A549 (cell line): ENCODE measurements around the gene OR1J4. TPM values are rescaled to one million over a fixed set of nuclear protein-coding genes. Genes with fewer than 3 reads are reported as not detected.
"Not testable (repeated sequence)": the region's sequence is repeated elsewhere in the genome, so short reads cannot be mapped to it uniquely, and the experiment has no call there.

Experiments
- ATAC-seq, 2 experiments: fragments of 200-7000 bp in 1 of 2; fragments of >200 bp in 1 of 2; cut with Nextera tagmentation in 1 of 2; cut with Tn5 transposase in 1 of 2; 3 replicates each; pipeline versions ENCODE4 v1.8.0 to v1.9.1; 2018 to 2020; ENCODE audit warnings: mild to moderate bottlenecking in 1 of 2, moderate library complexity in 1 of 2
- CTCF ChIA-PET: fragments of 300-600 bp; sonication (Branson Sonifier 250); formaldehyde crosslinking; extraction: SDS; loops from one replicate; lab custom pipeline; 2021; ENCODE audit warnings: antibody characterized with exemption, inconsistent platforms; lab: Yijun Ruan, JAX
- POLR2A ChIA-PET: fragments of 350-600 bp; formaldehyde crosslinking; extraction: SDS; loops from one replicate; lab custom pipeline; 2021; ENCODE audit warnings: antibody characterized with exemption, inconsistent platforms; lab: Yijun Ruan, JAX
- DNase-seq, 2 experiments: peaks; one replicate each; pipeline versions ENCODE4 v3.0.0 to v3.0.0-alpha.2; 2011 to 2016; ENCODE audit warnings: low read depth in 1 of 2, low spot score in 1 of 2
- FAIRE-seq: peaks from 2 replicates; lab custom pipeline; 2011; peaks lifted over from hg19 to GRCh38; lab: Jason Lieb, UNC
- H3K27ac ChIP-seq, 2 experiments: fragments of >200 bp; sonication (Bioruptor Twin); formaldehyde crosslinking; 3 replicates each; pipeline ENCODE4 v1.5.1; 2016 to 2017
- H3K4me1 ChIP-seq: fragments of >200 bp; sonication (Bioruptor Twin); formaldehyde crosslinking; 3 replicates; pipeline ENCODE4 v1.6.1; 2016
- H3K4me2 ChIP-seq: fragments of >200 bp; sonication (Bioruptor Twin); formaldehyde crosslinking; 3 replicates; pipeline ENCODE4 v1.6.1; 2016
- H3K4me3 ChIP-seq: fragments of >200 bp; sonication (Bioruptor Twin); formaldehyde crosslinking; 3 replicates; pipeline ENCODE4 v1.5.1; 2016
- H3K9me3 ChIP-seq: fragments of >200 bp; sonication (Bioruptor Twin); formaldehyde crosslinking; 3 replicates; pipeline ENCODE4 v1.6.1; 2016
- CEBPB ChIP-seq, 2 experiments: fragments of >200 bp in 1 of 2; sonication (Bioruptor Twin) in 1 of 2; formaldehyde crosslinking in 1 of 2; IDR thresholded peaks; 2 replicates each; pipeline ENCODE4 v1.6.1; 2012 to 2016
- EHF ChIP-seq: fragments of 250-450 bp; sonication (Bioruptor Pico); IDR thresholded peaks from 2 replicates; pipeline ENCODE4 v1.5.0; 2020; ENCODE audit warnings: mild to moderate bottlenecking
- FOSL2 ChIP-seq, 2 experiments: fragments of 450-650 bp in 1 of 2; fragments of >200 bp in 1 of 2; sonication (Bioruptor Twin) in 1 of 2; formaldehyde crosslinking; IDR thresholded peaks; 2 replicates each; pipeline versions ENCODE4 v1.5.0 to v1.6.1; 2016 to 2020; ENCODE audit warnings: mild to moderate bottlenecking in 1 of 2, moderate library complexity in 1 of 2
- FOXS1 ChIP-seq: fragments of 250-450 bp; sonication (Bioruptor Pico); IDR thresholded peaks from 2 replicates; pipeline ENCODE4 v1.5.0; 2020; ENCODE audit warnings: mild to moderate bottlenecking, moderate library complexity
- HOXB13 ChIP-seq: fragments of 250-450 bp; sonication (Bioruptor Pico); IDR thresholded peaks from 2 replicates; pipeline ENCODE4 v1.5.0; 2020; ENCODE audit warnings: low read depth, mild to moderate bottlenecking, moderate library complexity
- JUNB ChIP-seq: fragments of >200 bp; sonication (Bioruptor Twin); formaldehyde crosslinking; IDR thresholded peaks from 2 replicates; pipeline ENCODE4 v1.6.1; 2016
- MAZ ChIP-seq: fragments of 150-350 bp; IDR thresholded peaks from 2 replicates; pipeline ENCODE4 v1.6.1; 2014; ENCODE audit warnings: antibody characterized with exemption, low read depth, low read length, borderline replicate concordance
- NR3C1 ChIP-seq: fragments of >200 bp; sonication (Bioruptor Twin); formaldehyde crosslinking; IDR thresholded peaks from 3 replicates; pipeline ENCODE4 v1.6.1; 2017
- POLR2A ChIP-seq: IDR thresholded peaks from 2 replicates; pipeline ENCODE4 v1.6.1; 2012; ENCODE audit warnings: mild to moderate bottlenecking, low read length
- RARB ChIP-seq: fragments of 250-450 bp; sonication (Bioruptor Pico); IDR thresholded peaks from 2 replicates; pipeline ENCODE4 v1.8.0; 2021; ENCODE audit warnings: mild to moderate bottlenecking, moderate library complexity
- RCOR1 ChIP-seq: fragments of 150-350 bp; IDR thresholded peaks from 2 replicates; pipeline ENCODE4 v1.6.1; 2014; ENCODE audit warnings: antibody characterized with exemption, low read length, low read depth
- TFCP2L1 ChIP-seq: fragments of 250-450 bp; sonication (Bioruptor Pico); IDR thresholded peaks from 2 replicates; pipeline ENCODE4 v1.5.0; 2021; ENCODE audit warnings: mild to moderate bottlenecking
- ZFP36 ChIP-seq: fragments of 450-650 bp; IDR thresholded peaks from 2 replicates; pipeline ENCODE4 v1.6.1; 2014; ENCODE audit warnings: borderline replicate concordance; ENCODE audit not compliant: partially characterized antibody
- WGBS: methylation state at CpG from one replicate; pipeline ENCODE4 v1.1.6; 2017; ENCODE audit errors: missing lambda C conversion rate; 5-methylcytosine and 5-hydroxymethylcytosine counted together
- polyA plus RNA-seq, 4 experiments: library from polyadenylated mRNA; depleted of rRNA in 3 of 4; stranded (reverse); fragments of >200 nt; fragmentation: RNase III in 1 of 4; extraction: RNeasy Plus Mini Kit Qiagen cat#74134 plus additional on column Dnase treatment in 1 of 4; gene quantifications; 2 replicates in 3 of 4; 3 replicates in 1 of 4; pipeline ENCODE4 v1.2.3, GENCODE V29; 2011 to 2017
- TF ChIP-seq, protein P1 (sequence below): fragments of 450-650 bp; IDR thresholded peaks from 2 replicates; pipeline ENCODE4 v1.6.1; 2014; ENCODE audit warnings: antibody characterized with exemption
- TF ChIP-seq, protein P2 (sequence below): IDR thresholded peaks from 2 replicates; pipeline ENCODE4 v1.6.1; 2012

The OR1J4 gene
- polyA plus RNA-seq, 2 of the 4 experiments (the other 2 are of a cell fraction) = 0.23 TPM; not detected in 1

DNA sequence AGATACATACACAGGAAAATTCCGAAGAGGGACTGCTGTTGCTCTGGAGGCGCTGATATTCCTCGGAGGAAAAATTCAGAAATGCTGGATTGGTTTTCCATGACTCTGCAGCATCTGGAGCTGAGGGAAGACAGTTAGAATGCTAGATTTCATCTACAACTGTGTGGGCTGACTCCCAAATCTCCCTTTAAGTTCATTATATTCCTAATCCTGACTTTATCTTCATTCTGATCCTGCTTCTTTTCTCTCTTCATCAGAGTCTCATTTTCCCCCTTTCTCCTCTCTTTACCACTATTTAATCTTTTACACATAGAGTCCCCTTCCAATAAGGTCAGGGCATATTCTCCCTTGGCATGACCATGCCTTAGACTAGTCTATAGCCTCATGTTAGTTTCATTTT lies 8.3 kb downstream of the OR1J4 start, which contains the start of gene OR1N1:
Gene OR1N1, minus strand, starts transcription at position 101 of the 400 bp plus-strand sequence. Its CDS starts 0 bp downstream, at position 101.
- FAIRE-seq = no peak

DNA sequence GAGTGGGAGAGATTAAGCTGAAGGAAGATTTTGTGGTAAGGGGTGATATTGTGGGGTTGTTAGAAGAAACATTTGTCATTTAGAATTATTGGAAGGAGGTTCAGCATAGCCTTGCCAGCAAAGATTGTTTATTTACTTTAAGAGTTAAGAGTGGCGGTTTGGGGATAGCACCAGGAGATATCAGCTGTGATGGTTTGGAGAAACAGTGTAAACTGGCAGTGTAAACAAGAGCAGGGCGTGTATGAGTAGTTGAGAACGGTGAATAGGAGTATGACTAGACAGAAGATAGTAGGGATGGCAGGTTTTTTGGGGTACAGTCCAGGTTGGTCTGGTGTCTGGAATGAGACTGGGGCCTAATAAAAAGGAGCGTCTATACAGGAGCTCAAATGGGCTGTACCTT lies 12.2 kb downstream of the OR1J4 start:
- H3K4me2 ChIP-seq, POLR2A ChIA-PET, H3K9me3 ChIP-seq, H3K4me1 ChIP-seq, DNase-seq, FAIRE-seq, H3K4me3 ChIP-seq, H3K27ac ChIP-seq, ATAC-seq: not testable (repeated sequence)
- WGBS = 54% methylated on average over 4 of the region's 4 CpGs
- CTCF ChIA-PET = interaction anchor here (1.5 to 1.6 kb wide), 2 partner anchors 10 kb away, joined by 3 to 4 read pairs; no protein-coding TSS in a partner anchor

More for the DNA sequence above, 8.3 kb downstream of the OR1J4 start, which contains the start of gene OR1N1:
- POLR2A ChIA-PET = no interaction called here
- no peaks in the 10 kb centered on the region for H3K9me3 ChIP-seq
- 47% methylated on average over 3 of the region's 3 CpGs for WGBS
- ATAC-seq (no peak), DNase-seq (no peak)
- no peak within 1 kb of the TSS for H3K4me3 ChIP-seq
- H3K27ac ChIP-seq = no peak within 1 kb of the TSS
- no peak within 1 kb of the TSS for H3K4me2 ChIP-seq
- CTCF ChIA-PET = interaction anchor here (0.7 kb wide), 1 partner anchor 23 kb away, joined by 3 read pairs; no protein-coding TSS in a partner anchor
- no peaks in the 10 kb centered on the region for H3K4me1 ChIP-seq
- TF ChIP-seq, protein P1, sequence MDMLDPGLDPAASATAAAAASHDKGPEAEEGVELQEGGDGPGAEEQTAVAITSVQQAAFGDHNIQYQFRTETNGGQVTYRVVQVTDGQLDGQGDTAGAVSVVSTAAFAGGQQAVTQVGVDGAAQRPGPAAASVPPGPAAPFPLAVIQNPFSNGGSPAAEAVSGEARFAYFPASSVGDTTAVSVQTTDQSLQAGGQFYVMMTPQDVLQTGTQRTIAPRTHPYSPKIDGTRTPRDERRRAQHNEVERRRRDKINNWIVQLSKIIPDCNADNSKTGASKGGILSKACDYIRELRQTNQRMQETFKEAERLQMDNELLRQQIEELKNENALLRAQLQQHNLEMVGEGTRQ = no peak
- TF ChIP-seq FOXS1 (CRISPR knock-in tag) (no peak), POLR2A (no peak)

DNA sequence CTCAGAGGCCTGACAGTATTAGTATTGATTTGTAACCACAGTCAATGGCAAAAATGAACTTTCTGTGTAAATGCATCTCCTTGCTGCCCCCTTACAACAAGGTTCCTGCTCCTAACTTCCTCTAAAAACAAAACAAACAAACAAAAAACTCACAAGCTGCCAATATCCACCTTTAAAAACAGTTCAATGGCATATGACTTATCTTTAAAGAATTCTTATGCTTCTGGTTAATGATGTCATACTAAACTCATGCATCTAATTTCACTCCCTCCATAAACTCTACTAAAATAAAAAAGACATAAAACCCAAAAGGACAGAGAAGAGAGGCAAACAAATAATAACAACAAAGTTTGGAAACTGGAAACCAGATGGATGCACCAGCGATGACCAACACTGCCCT lies 17.2 kb downstream of the OR1J4 start:
- no peak overlapping the region for H3K4me3 ChIP-seq
- peaks cover 6% of the 10 kb centered on the region; the same call in 1 of the 3 replicates for H3K4me1 ChIP-seq
- H3K4me2 ChIP-seq = no peak overlapping the region
- no peaks in the 10 kb centered on the region for H3K9me3 ChIP-seq
- FAIRE-seq = no peak
- ATAC-seq = no peak
- DNase-seq = no peak
- ChIA-PET POLR2A (no interaction called here), CTCF (no interaction called here)
- TF ChIP-seq CEBPB (IDR thresholded peaks at IDR 0.05) (no peak), RARB (CRISPR knock-in tag) (no peak), HOXB13 (CRISPR knock-in tag) (no peak), RCOR1 (no peak), TFCP2L1 (no peak), NR3C1 (no peak), EHF (CRISPR knock-in tag) (no peak), ZFP36 (no peak), MAZ (no peak), FOSL2 (IDR thresholded peaks at IDR 0.05) (no peak), FOSL2 (CRISPR knock-in tag; IDR thresholded peaks at IDR 0.05) (no peak), JUNB (no peak)
- TF ChIP-seq, protein P1 = no peak
- TF ChIP-seq, protein P2, sequence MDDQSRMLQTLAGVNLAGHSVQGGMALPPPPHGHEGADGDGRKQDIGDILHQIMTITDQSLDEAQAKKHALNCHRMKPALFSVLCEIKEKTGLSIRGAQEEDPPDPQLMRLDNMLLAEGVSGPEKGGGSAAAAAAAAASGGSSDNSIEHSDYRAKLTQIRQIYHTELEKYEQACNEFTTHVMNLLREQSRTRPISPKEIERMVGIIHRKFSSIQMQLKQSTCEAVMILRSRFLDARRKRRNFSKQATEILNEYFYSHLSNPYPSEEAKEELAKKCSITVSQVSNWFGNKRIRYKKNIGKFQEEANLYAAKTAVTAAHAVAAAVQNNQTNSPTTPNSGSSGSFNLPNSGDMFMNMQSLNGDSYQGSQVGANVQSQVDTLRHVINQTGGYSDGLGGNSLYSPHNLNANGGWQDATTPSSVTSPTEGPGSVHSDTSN = no peak
- H3K27ac ChIP-seq = no peak overlapping the region
- 85% methylated on average over 1 of the region's 1 CpG for WGBS

DNA sequence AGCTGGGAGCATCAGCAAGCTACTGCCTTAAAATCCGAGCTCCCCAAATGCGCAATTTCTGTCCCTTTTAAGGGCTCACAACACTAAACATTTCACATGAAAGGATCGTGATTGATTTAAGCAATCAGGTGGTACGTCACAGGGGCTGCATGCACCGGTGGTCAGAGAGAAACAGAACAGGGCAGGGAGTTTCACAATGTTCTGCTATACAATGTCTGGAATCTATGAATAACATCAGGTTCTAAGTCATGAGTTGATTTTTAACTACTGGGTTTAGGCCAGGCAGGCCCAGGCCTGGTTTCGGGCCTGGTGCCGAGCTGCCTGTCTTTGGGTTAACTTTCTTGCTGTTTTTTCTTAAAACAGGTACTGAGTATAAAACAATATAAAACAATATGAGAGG lies 18.1 kb downstream of the OR1J4 start:
- H3K27ac ChIP-seq, DNase-seq, H3K4me2 ChIP-seq, CTCF ChIA-PET, ATAC-seq, FAIRE-seq, POLR2A ChIA-PET, H3K4me3 ChIP-seq, H3K9me3 ChIP-seq, H3K4me1 ChIP-seq: not testable (repeated sequence)
- whole genome bisulfite sequencing = 39% methylated on average over 7 of the region's 7 CpGs
